Thymus (tissue), 11 donors: ENCODE data around the gene DEPDC1B. TPM values are rescaled to one million over a fixed set of nuclear protein-coding genes. Genes with fewer than 3 reads are reported as not detected.

Source experiments
- DNase-seq, 9 donors: peaks; one replicate each; pipeline ENCODE4 v3.0.0-alpha.2; 2013; ENCODE audit warnings: low spot score in 9 of 9, low read depth in 6 of 9, missing footprints in 1 of 9
- H3K27ac ChIP-seq, 2 donors: one replicate each; pipeline ENCODE4 v1.5.1; 2013; ENCODE audit warnings: control low read depth in 1 of 2, low read depth in 1 of 2, low read length in 1 of 2, mild to moderate bottlenecking in 1 of 2, moderate library complexity in 1 of 2
- H3K27me3 ChIP-seq, 2 donors: one replicate each; pipeline ENCODE4 v1.5.1; 2013; ENCODE audit warnings: low read length in 1 of 2; ENCODE audit not compliant: control insufficient read depth in 2 of 2, insufficient read depth in 1 of 2
- H3K36me3 ChIP-seq, 2 donors: one replicate each; pipeline ENCODE4 v1.5.1; 2013; ENCODE audit warnings: low read length in 1 of 2, mild to moderate bottlenecking in 1 of 2, moderate library complexity in 1 of 2; ENCODE audit not compliant: control insufficient read depth in 2 of 2, insufficient read depth in 2 of 2
- H3K4me1 ChIP-seq, 2 donors: one replicate each; pipeline ENCODE4 v1.5.1; 2013; ENCODE audit warnings: low read length in 2 of 2; ENCODE audit not compliant: control insufficient read depth in 2 of 2, insufficient read depth in 2 of 2
- H3K4me3 ChIP-seq, 2 donors: one replicate each; pipeline ENCODE4 v1.5.1; 2013; ENCODE audit warnings: low read length in 2 of 2, control low read depth in 1 of 2, mild to moderate bottlenecking in 1 of 2
- H3K9me3 ChIP-seq, 2 donors: one replicate each; pipeline ENCODE4 v1.5.1; 2013; ENCODE audit warnings: low read length in 1 of 2, mild to moderate bottlenecking in 1 of 2; ENCODE audit not compliant: control insufficient read depth in 2 of 2, insufficient read depth in 1 of 2
- WGBS: extraction: QIAGEN DNeasy Blood & Tissue Kit; methylation state at CpG from one replicate; pipeline ENCODE4 v1.1.7; 2013; 5-methylcytosine and 5-hydroxymethylcytosine counted together
- polyA plus RNA-seq: library from polyadenylated mRNA; stranded (reverse); fragments of 200-250 nt; gene quantifications from one replicate; pipeline ENCODE4 v1.2.3, GENCODE V29; 2013
- total RNA-seq: library from RNA; stranded (reverse); fragments of 120-200 nt; gene quantifications from one replicate; pipeline ENCODE4 v1.2.4, GENCODE V29; 2013
- donor health status: healthy.

DEPDC1B gene
- total and polyA plus RNA-seq, 2 donors = 4.9 to 25.2 TPM

- no peak overlapping the region for H3K4me3 ChIP-seq
- DNase-seq = no peak
- H3K9me3 ChIP-seq = no peaks in the 10 kb centered on the region
- H3K27me3 ChIP-seq = peaks cover 0 to 2% of the 10 kb centered on the region in 2 donors
- no peaks in the 10 kb centered on the region for H3K36me3 ChIP-seq
- H3K4me1 ChIP-seq = peaks cover 0 to 3% of the 10 kb centered on the region in 2 donors
- no peak overlapping the region for H3K27ac ChIP-seq
Observed at GRCh38 chr5:60705144-60705543, 5.2 kb upstream of the DEPDC1B start.

- Histone ChIP-seq H3K4me1 (peaks cover 2 to 6% of the 10 kb centered on the region in 2 donors), H3K27me3 (peaks cover 0 to 2% of the 10 kb centered on the region in 2 donors), H3K4me3 (no peak overlapping the region), H3K9me3 (no peaks in the 10 kb centered on the region), H3K27ac (no peak overlapping the region), H3K36me3 (no peaks in the 10 kb centered on the region)
- no peak for DNase-seq
- WGBS = 96% methylated on average over 2 of the region's 2 CpGs
Observed at GRCh38 chr5:60703944-60704343, 4.0 kb upstream of the DEPDC1B start.

- H3K4me1 ChIP-seq = peaks cover 6 to 9% of the 10 kb centered on the region in 2 donors
- WGBS = 83% methylated on average over 8 of the region's 8 CpGs
- peaks cover 0 to 2% of the 10 kb centered on the region in 2 donors for H3K27me3 ChIP-seq
- H3K9me3 ChIP-seq = no peaks in the 10 kb centered on the region
- no peak for DNase-seq
- no peak overlapping the region for H3K27ac ChIP-seq
- H3K36me3 ChIP-seq = no peaks in the 10 kb centered on the region
- no peak overlapping the region for H3K4me3 ChIP-seq
Observed at GRCh38 chr5:60701321-60701968, 1.5 kb upstream of the DEPDC1B start.

GRCh38 chr5:60700416-60700757 is 421 bp upstream of the DEPDC1B start:
- peak in 4 of 9 donors; percentile 9 to 53 (median 28) for DNase-seq
- peaks cover 0 to 2% of the 10 kb centered on the region in 2 donors for H3K27me3 ChIP-seq
- no peaks in the 10 kb centered on the region for H3K9me3 ChIP-seq
- H3K4me1 ChIP-seq = peaks cover 6 to 9% of the 10 kb centered on the region in 2 donors
- under 1% methylated on average over 16 of the region's 16 CpGs for WGBS
- H3K36me3 ChIP-seq = no peaks in the 10 kb centered on the region
- peak overlapping the region; percentile 30 to 38 for H3K27ac ChIP-seq
- peak overlapping the region; percentile 66 to 80 for H3K4me3 ChIP-seq

GRCh38 chr5:60699288-60699608 is 718 bp downstream of the DEPDC1B start:
- peaks cover 6 to 9% of the 10 kb centered on the region in 2 donors for H3K4me1 ChIP-seq
- H3K9me3 ChIP-seq = no peaks in the 10 kb centered on the region
- peak overlapping the region in 1 of 2 donors; percentile 91 for H3K27ac ChIP-seq
- peaks cover 0 to 2% of the 10 kb centered on the region in 2 donors for H3K27me3 ChIP-seq
- peak overlapping the region; percentile 66 to 80 for H3K4me3 ChIP-seq
- under 1% methylated on average over 9 of the region's 9 CpGs for WGBS
- H3K36me3 ChIP-seq = no peaks in the 10 kb centered on the region
- DNase-seq = peak in 1 of 9 donors; percentile 20

- H3K4me1 ChIP-seq = peaks cover 6 to 9% of the 10 kb centered on the region in 2 donors
- peaks cover 0 to 2% of the 10 kb centered on the region in 2 donors for H3K27me3 ChIP-seq
- DNase-seq = no peak
- H3K36me3 ChIP-seq = no peaks in the 10 kb centered on the region
- no peak overlapping the region for H3K4me3 ChIP-seq
- no peaks in the 10 kb centered on the region for H3K9me3 ChIP-seq
- WGBS = 96% methylated on average over 7 of the region's 7 CpGs
- no peak overlapping the region for H3K27ac ChIP-seq
Observed at GRCh38 chr5:60698336-60698735, 1.6 kb downstream of the DEPDC1B start.

- Histone ChIP-seq H3K27me3 (no peaks in the 10 kb centered on the region), H3K9me3 (no peaks in the 10 kb centered on the region), H3K4me3 (no peak overlapping the region), H3K4me1 (no peaks in the 10 kb centered on the region), H3K27ac (no peak overlapping the region), H3K36me3 (peaks cover 10 to 16% of the 10 kb centered on the region in 2 donors)
- 96% methylated on average over 4 of the region's 4 CpGs for WGBS
- no peak for DNase-seq
Observed at GRCh38 chr5:60690326-60690725, 9.6 kb downstream of the DEPDC1B start.

- H3K4me1 ChIP-seq = no peaks in the 10 kb centered on the region
- 97% methylated on average over 1 of the region's 1 CpG for WGBS
- H3K9me3 ChIP-seq = no peaks in the 10 kb centered on the region
- DNase-seq = no peak
- no peak overlapping the region for H3K27ac ChIP-seq
- H3K36me3 ChIP-seq = peaks cover 10 to 20% of the 10 kb centered on the region in 2 donors
- H3K27me3 ChIP-seq = no peaks in the 10 kb centered on the region
- H3K4me3 ChIP-seq = no peak overlapping the region
Observed at GRCh38 chr5:60688980-60689379, 11.0 kb downstream of the DEPDC1B start.

GRCh38 chr5:60687927-60688720 is 11.8 kb downstream of the DEPDC1B start:
- Histone ChIP-seq H3K4me3 (no peak overlapping the region), H3K27me3 (no peaks in the 10 kb centered on the region), H3K27ac (no peak overlapping the region), H3K9me3 (no peaks in the 10 kb centered on the region), H3K36me3 (peaks cover 10 to 20% of the 10 kb centered on the region in 2 donors), H3K4me1 (no peaks in the 10 kb centered on the region)
- WGBS = 94% methylated on average over 3 of the region's 3 CpGs
- peak in 1 of 9 donors; percentile 21 for DNase-seq
